HL-60/S4 (cell line): ENCODE results near the gene IRF4.

Source experiments
- in situ Hi-C: fragments of 300-500 bp; cut with MboI; formaldehyde crosslinking; loops from 2 replicates; pipeline ENCODE4 v1.14.3; 2022; ENCODE audit warnings: low sequenced_read_pairs

Gene IRF4

DNA sequence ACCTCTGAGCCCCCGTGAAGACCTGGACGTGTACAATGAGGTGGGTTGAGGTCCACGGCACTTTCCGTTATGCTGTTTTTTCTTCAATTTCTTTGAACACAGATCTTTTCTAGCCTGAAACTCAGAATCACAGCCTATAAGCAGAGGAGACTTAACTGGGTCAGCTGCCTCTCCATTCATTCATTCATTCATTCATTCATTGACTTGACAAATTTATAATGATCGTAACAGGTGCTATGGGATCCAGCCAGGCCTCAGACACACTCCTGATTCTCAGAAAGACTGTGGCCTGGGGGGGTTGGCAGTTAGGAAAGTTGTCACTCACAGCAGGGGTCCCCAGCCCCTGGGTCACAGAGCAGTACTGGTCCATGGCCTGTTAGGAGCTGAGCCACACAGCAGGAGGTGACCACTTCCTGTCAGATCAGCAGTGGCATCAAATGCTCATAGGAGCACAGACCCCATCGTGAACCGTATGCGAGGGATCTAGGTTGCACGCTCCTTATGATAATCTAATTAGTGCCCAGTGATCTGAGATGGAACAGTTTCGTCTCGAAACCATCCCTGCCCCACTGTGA is 38.6 kb upstream of the IRF4 start:
- in situ Hi-C loops, result no loop called here

DNA sequence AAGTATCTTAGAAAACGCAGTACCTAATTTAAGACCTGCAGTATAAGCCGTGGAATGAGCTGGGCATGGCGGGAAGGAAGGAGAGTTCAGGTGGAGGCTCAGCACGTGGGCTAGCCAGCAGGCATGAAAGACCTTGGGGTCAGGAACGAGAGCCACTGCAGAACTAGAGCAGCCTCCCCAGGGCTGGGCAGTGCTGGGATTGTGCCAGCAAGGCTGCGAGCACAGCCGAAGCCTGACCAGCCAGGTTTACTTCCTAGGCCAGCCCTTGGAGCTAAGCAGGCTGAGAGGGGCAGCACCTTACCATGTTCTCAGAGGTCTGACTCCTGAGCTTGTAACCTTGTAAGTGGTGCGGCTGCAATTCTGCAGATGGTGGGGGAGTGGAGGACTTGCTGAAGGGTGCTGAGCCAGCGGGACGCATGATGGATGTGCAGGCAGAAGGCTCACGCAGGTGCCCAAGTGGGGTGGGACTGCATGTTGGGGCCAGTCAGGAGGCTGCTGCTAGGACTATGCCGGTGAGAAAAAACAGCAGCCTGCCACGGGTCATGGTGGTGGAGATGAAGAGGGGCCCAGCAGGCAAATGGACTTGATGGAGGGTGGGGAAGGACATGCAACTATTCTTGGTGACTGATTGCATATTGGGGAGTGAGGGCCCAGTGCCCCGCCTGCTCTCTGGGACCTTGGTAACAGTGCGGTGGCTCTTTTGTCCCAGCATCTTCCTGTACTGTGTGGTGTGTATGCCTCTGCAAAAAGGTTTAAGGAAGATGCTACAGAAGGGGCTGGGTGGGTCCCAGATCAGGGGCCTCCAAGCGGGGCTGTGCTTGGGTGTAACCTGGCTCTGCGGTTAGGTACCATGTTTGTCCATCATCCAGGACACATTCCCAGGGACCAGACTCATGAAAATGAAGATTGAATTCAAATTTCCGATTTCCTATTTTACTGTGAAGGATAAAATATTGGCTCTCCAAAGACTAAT is 37.6 kb upstream of the IRF4 start:
- in situ Hi-C loops, result no loop called here

DNA sequence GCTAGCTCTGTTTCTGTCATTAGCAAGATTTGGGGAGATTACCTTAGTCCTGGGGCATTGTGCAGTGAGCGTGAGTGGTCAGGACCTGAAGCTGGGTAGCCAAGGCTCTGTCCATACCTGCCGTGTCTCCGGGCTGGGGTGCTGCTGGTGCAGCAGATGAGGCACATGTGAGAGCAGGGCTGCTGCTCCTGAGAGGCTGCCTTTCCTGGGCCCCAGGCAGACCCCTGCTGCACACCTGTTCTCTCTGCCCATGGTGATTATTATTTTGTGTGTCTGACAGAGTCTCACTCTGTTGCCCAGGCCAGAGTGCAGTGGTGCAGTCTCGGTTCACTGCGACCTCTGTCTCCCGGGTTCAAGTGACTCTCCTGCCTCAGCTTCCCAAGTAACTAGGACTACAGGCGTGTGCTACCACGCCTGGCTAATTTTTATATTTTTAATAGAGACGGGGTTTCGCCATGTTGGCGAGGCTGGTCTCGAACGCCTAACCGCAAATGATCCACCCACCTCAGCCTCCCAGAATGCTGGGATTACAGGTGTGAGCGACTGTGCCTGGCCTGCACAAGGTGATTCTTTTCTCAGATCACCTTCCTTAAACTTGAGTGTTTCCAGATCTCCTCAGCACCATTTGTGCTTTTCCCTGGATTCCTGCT is 36.8 kb upstream of the IRF4 start:
- in situ Hi-C loops, result no loop called here

DNA sequence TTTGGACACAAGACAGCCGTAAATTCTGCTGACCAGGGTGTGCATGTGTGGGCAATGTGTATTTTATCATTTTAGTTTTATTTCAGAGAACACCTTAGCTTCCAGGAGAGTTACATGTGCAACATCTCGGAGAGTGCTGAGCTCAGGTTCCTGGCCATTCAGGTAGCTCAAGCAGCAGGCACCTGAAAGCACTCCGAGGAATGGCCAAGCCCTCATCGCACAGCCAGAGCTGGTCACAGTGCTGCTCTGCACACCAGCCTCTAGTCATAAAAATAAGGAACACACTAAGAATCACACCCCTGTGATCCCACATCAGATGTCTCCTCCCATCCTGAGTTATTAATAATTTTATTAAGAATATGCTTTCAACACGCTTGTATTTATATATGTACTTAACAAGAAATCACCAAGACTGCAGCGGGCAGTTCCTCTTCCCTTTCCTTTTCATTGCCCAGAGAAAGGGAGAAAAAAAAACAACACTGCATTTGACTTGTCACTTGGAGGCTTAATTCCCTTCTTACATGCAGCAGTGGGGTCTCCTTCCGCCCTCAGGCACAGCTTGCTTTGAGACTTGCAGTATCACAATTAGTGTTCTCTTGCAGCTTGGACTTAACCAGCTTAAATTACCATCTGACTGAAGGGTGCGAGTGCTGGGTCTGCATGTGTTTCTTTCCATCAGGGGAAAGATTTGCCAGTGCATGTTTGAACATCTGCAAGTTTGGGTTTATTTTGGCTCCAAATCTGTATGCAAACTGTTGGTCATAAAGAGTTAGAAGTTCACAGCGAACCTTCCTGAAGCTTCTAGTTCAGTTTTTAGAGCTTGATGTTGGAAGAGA is 36.0 kb upstream of the IRF4 start:
- in situ Hi-C loops, result no loop called here

DNA sequence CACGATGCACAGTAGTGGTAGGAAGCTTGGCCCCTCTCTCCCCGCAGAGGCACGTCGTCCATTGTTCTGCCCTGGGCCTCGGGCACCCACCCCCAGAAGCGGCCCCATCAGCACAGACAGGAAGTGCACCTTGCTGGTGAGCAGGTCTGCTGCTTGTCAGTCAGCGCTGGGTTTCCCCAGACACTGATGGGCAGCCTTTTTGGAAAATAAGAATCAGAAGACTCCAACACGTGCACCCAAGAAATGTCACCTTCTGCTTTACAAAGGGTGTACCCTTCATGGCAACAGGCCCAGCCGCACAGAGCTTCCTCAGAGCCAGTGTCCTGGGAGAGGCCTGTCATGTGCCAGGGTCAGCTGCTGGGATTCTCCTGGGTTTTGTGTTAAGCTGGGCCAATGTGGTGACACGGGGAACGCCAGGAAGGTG is 34.7 kb upstream of the IRF4 start:
- in situ Hi-C loops, result no loop called here

DNA sequence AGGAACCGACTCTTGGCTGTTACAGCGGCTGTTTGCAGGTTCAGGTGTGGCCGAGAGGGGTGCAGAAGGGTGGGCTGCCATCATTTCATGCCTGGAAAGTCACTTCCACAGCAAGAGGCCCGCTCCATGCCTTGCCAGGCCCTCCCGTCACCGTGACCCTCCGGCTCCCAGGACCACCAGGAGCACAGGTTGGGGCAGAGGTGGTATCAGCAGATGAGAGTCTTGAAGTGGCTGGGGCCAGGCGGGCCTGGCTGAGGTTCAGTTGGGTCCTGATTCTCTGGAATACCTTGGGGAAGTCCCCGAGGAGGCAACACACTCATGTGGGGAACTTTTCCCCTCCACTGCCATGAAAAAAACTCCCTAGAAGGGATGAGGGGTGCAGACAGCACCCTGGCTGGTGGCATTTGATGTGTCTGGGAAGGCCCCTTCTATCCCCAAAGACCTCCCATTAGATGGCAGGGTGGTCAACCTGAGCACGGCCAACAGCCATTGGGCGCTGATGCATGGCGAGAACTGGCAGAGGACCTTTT is 34.2 kb upstream of the IRF4 start:
- in situ Hi-C loops, result no loop called here

DNA sequence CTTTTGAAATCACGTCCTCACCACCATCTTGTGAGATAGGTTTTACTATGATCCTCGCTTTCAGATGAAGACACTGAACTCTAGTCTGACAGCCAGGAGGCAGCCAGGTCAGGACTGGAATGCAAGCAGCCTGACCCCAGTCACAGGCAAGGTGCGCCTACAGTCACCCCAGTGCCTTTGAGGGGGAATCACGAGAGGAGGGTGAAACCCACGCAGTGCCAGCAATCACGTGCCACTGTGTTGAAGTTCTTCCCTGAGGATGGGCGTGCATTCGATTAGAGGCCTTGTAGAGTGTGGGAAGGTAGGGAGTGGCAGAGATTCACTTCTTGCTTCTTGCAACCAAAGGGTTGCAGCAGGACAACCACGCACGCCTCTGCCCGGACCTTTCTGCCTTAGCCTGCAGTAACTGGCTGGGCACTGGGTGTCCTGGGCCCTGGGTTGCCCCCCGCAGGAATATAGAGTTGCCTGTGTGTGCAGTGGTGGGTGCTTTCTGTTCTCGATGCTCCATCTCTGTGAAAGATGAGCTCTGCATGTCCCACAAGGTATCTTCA is 33.7 kb upstream of the IRF4 start:
- in situ Hi-C loops, result no loop called here

DNA sequence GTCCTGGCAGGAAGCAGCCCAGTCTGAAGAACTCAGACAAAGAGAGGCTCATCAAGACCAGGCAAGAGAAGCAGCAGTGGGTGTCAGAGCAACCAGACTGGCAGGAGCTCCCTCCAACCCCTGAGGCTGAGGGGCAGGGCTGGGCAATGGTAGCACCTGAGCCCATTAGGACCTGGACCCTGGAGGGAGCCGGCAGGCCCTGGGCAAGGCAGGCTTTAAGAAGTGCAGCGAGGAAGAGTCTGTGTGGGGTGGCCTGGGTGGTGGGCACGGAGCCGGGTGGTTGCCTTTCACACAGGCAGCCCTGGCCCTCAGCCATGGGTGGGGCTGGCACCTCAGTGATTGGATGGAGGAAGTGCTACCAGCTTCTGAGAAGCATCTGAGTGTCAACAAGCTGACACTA is 33.1 kb upstream of the IRF4 start:
- in situ Hi-C loops, result no loop called here

DNA sequence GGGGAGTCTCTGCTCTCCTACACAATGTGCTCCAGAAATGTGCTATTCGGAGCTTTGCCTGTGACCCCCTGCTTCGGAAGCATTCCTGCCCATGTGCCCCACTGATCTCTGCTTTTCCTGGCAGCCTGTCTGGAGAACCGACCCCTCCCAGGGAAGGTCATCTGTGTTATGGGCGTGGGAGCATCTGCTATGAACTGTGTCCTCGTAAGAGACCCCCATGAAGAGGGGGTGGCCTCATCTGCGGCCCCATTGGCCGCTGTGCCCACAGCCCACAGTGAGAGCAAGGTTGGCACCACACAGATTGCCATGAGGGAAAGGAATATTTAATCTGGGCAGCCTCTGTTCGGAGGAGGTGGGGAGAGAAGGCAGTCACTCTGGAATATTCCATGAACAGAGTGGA is 32.7 kb upstream of the IRF4 start:
- in situ Hi-C loops, result no loop called here

DNA sequence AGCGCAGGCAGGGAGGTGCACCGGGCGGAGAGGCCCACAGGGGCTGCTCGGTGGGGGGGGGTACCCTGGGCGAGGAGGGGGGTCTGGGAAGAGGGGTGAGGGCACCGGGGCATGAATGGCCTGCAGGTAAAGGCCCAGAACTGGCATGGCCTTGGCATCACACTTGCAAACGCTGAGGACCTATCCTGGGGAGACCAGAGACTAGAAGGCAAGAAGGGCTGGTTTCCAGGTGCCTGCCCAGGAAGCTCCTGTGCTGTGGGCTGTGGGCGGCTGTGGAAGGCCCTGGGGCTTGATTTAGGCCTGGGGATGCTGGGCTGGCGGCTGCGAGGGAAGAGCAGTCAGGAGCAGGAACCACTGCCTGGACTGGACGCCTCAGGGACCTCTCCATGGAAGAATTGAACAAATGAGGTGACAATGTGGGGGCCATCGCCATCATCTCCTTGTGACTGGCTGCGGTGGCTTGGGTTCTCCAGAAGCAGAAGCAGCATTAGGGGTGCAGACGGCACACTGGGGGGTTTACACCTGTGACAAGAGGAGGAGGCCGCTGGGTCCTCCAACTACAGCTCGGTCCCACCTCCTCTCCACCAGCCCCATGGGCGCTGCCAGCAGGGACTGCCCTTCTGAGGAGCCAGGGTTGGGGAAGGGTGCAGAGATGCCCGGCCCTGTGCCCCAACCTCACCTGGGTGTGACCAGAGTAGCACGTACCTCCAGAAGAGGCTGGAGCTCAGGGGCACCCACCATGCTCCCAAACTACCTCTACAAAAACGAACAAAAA is 32.1 kb upstream of the IRF4 start:
- in situ Hi-C loops, result no loop called here

DNA sequence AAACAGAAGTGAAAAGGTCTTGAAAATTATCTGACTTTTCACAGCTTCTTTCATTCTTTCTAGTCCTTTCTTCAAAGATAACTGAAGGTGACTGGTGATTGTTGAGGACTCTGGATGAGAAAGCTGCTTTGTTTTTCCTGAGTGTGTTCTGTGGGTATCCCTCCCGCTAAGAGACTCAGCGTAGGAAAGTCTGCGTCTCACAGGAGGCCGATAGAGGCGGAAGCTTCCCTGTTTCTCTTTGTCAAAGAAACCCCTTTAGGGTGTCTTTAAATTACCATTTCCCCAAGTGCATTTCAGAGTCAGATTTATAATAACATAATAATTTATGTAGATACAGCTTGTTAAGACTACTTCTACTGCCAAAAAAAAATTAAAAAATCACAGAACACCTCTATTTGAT is 31.2 kb upstream of the IRF4 start:
- in situ Hi-C loops, result no loop called here

DNA sequence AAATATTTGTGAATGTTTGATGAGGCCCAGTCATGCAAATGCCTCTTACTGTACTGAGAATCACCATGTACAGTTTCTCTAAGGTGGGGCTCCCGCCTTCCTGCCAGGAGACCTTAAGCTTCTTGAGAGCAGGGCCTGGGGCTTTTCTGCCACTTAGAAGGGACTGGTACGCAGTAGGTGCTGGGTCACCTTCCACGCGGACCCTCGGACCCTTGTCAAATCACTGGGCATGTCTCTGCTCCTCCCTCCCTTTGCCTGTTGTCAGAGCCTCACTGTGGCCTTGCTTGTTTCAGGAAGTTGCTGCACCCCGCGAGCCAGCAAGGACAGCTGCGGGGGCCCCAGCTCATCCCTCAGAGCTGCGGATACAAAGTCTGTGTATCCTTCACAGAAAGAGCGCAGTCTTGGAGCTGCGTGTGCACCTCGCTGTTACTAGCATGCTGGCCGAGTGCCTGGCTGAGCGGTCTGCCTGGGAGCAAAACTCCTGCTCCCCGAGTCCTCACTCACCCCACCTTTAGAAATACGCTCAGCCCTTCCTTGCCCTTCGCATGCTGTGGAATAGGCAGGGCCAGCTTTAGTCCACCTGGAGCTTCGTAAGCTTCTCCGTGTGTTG is 30.7 kb upstream of the IRF4 start:
- in situ Hi-C loops, result no loop called here

DNA sequence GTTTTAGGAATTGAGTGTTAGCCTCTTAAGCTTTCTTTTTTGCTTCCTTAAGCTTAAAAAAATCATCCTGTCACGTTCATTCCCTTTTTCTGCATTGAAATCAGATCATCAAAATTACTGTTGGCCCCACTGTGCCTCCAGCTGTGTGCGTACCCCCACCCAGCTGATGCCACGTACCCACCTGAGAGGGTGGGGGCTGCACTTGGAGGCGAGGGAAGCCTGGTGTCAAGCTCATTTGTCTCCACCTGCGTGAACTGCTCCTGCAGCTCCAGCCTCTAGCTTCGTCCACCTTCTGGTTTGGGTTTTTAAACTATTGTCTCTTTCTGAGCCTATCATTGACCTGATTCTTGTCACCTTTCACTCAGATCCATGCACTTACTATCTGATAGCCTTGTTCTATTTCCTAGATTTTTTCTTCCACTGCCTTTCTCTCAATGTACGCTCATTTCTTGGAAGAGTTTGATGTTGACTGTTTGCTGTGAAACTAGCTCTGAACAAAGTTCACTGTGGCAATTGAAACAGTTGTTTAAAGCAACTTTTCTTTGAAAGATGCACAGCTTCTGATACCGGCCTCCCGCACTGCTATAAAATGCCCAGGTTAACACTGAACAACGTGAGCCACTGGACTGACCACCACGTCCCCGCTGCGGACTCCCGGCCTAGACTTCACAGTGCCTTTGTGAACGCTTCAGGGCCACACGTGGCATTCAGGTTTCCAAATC is 30.0 kb upstream of the IRF4 start:
- in situ Hi-C loops, result no loop called here

DNA sequence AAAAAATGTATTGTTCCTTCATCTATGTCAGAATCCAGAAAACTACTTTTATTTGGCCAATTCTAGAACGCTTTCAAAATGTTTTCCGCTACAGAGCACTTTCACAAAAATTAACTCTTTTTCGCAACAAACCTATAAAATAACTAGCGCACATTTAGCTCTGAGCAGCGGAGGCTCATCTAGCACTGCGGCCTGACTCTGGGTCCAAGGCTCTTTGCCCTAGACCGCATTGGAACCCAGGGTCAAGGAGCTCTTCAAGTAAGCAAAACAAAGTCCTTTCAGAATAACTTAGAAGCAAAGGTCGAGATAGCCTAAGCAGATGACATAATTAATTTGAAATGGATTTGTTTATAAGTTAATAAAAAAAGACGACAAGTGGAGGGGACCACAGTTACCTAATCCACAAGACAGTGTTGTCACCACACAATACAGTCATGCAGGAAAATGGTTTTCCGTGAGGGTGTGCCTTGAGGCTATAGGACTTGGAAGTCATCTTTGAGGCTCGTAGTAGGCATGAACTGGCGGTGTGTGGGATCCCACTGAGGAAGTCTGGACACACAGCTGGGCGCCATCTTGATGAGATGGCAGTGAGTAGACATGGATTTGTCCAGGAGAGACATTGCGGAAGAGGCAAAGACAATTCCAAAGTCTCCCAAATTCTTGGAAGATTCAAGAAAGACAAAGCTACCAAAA is 29.2 kb upstream of the IRF4 start:
- in situ Hi-C loops, result no loop called here

DNA sequence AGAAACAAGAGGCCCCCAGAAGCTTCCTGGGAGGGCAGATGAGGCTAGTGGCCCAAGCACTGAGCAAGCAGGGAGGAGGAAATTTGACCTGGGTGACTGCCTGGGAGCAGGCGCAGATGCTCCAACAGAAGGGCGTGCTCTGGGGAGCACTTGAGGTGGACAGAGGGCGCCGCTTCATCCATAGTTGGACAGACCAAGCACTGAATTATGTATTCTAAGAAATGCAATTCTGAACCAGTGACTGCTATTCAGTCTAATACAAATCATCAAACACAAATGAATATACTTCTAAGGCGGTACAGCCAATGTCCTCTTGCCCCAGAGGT is 28.7 kb upstream of the IRF4 start:
- in situ Hi-C loops, result no loop called here

DNA sequence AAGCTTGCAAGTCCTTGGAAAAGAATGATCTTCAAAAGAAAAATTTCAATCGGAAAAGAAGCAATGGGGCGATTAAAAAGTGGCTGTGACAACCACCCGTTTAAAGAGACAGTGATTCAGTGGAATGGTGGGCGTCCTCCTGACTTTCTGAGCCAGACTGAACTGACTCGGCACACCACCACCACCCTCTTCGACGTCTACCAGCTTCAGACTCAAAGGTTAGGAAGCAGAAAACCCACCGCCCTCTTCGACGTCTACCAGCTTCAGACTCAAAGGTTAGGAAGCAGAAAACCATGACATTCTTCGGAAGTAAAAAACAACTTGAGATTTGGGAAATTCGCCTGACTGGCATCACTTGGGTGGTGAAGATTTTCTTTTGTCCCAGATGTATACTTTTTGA is 28.3 kb upstream of the IRF4 start:
- in situ Hi-C loops, result no loop called here

DNA sequence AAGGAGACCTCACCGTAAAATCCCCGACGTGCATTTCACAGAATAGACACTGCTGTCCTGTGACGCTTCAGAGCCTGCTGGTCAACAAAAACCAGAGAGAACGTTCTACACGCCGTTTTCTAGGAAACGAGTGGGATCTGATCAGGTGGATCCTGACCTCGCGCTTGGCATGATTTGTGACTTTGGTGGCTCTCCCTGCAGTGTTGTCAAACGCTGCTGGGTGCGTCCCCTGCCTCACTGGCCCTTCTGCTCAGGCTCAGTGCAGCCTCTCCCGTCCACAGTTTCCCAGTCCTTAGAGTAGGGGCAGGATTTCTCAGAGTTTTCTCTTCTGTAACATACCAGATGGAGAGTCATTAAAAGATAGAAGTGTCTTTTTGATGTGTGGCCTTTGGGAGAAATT is 27.6 kb upstream of the IRF4 start:
- in situ Hi-C loops, result no loop called here
